ENCODE results near the gene ARHGAP32. TPM values are rescaled to one million over a fixed set of nuclear protein-coding genes. Genes with fewer than 3 reads are reported as not detected.

ARHGAP32 gene
- polyA plus RNA-seq, 1 donor from 2014 or later = 12.0 TPM

DNA sequence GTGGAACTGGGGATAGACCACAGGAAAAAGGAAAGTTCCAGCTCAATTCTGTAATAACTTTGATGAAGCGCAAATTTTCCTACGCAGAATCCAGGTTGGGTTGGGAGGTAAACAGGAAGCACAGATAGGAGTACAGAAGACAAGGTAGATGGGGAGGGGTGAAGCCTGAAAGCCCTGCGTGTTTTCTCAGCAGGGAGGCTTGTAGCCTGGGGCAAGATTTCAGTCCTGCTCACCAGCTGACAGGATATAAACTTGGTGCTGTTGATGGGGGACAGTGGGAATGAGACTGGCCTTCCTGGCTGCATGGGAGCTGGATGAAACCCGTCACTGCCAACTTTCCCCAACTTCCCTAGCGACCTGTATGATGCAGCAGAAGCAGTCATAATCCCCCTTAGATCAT is 114.9 kb downstream of the ARHGAP32 start:
- Histone ChIP-seq H3K9me3 (ENCODE audit: low read length) (no peaks in the 10 kb centered on the region), H3K36me3 (ENCODE audit: insufficient read depth, low read length) (no peaks in the 10 kb centered on the region), H3F3A (ENCODE audit: insufficient read depth, low read length, poor library complexity, severe bottlenecking) (no peaks in the 10 kb centered on the region), H3K9me2 (ENCODE audit: insufficient read depth, low read length) (no peaks in the 10 kb centered on the region), H2AFZ (ENCODE audit: low read depth, low read length) (no peak overlapping the region), H3K9ac (ENCODE audit: low read length) (no peak overlapping the region), H3K4me2 (ENCODE audit: low read length) (no peak overlapping the region), H3K27ac (ENCODE audit: low read length) (no peak overlapping the region), H3K79me2 (replicated peaks; ENCODE audit: insufficient read depth, low read length) (peaks cover 7% of the 10 kb centered on the region), H3K4me3 (ENCODE audit: low read length) (no peak overlapping the region), H3K27me3 (ENCODE audit: insufficient read depth, low read depth, low read length) (no peaks in the 10 kb centered on the region), H4K20me1 (ENCODE audit: insufficient read depth) (no peaks in the 10 kb centered on the region)
- TF ChIP-seq POLR2AphosphoS5 (IDR thresholded peaks at IDR 0.05) (no peak), TAF1 (IDR thresholded peaks at IDR 0.05; ENCODE audit: low read depth) (no peak), SMC3 (conservative IDR thresholded peaks at IDR 0.05; ENCODE audit: poor library complexity) (no peak), MXI1 (conservative IDR thresholded peaks at IDR 0.05; ENCODE audit: poor library complexity, severe bottlenecking) (no peak), EP300 (conservative IDR thresholded peaks at IDR 0.05; ENCODE audit: poor library complexity, severe bottlenecking) (no peak), EZH2 (IDR thresholded peaks at IDR 0.05; ENCODE audit: borderline replicate concordance, insufficient read depth, low read length, poor library complexity, severe bottlenecking) (no peak)
- TF ChIP-seq, protein P1, sequence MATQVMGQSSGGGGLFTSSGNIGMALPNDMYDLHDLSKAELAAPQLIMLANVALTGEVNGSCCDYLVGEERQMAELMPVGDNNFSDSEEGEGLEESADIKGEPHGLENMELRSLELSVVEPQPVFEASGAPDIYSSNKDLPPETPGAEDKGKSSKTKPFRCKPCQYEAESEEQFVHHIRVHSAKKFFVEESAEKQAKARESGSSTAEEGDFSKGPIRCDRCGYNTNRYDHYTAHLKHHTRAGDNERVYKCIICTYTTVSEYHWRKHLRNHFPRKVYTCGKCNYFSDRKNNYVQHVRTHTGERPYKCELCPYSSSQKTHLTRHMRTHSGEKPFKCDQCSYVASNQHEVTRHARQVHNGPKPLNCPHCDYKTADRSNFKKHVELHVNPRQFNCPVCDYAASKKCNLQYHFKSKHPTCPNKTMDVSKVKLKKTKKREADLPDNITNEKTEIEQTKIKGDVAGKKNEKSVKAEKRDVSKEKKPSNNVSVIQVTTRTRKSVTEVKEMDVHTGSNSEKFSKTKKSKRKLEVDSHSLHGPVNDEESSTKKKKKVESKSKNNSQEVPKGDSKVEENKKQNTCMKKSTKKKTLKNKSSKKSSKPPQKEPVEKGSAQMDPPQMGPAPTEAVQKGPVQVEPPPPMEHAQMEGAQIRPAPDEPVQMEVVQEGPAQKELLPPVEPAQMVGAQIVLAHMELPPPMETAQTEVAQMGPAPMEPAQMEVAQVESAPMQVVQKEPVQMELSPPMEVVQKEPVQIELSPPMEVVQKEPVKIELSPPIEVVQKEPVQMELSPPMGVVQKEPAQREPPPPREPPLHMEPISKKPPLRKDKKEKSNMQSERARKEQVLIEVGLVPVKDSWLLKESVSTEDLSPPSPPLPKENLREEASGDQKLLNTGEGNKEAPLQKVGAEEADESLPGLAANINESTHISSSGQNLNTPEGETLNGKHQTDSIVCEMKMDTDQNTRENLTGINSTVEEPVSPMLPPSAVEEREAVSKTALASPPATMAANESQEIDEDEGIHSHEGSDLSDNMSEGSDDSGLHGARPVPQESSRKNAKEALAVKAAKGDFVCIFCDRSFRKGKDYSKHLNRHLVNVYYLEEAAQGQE (IDR thresholded peaks at IDR 0.05; ENCODE audit: borderline replicate concordance) = no peak
- TF ChIP-seq, protein P2, sequence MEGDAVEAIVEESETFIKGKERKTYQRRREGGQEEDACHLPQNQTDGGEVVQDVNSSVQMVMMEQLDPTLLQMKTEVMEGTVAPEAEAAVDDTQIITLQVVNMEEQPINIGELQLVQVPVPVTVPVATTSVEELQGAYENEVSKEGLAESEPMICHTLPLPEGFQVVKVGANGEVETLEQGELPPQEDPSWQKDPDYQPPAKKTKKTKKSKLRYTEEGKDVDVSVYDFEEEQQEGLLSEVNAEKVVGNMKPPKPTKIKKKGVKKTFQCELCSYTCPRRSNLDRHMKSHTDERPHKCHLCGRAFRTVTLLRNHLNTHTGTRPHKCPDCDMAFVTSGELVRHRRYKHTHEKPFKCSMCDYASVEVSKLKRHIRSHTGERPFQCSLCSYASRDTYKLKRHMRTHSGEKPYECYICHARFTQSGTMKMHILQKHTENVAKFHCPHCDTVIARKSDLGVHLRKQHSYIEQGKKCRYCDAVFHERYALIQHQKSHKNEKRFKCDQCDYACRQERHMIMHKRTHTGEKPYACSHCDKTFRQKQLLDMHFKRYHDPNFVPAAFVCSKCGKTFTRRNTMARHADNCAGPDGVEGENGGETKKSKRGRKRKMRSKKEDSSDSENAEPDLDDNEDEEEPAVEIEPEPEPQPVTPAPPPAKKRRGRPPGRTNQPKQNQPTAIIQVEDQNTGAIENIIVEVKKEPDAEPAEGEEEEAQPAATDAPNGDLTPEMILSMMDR (IDR thresholded peaks at IDR 0.05; ENCODE audit: poor library complexity, severe bottlenecking) = no peak

DNA sequence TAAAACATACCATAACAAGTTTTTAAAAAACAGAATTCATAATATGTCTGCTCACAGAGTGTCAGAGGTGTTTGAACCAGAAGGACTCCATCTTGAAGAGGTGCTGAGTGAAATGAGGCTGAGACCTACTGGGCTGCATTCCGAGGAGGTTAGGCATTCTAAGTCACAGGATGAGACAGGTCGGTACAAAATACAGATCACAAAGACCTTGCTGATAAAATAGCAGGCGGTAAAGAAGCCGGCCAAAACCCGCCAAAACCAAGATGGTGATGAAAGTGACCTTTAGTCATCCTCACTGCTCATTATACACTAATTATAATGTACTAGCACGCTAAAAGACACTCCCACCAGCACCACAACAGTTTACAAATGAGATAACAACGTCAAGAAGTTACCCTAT is 116.4 kb downstream of the ARHGAP32 start:
- H3K27me3 ChIP-seq (ENCODE audit: insufficient read depth, low read depth, low read length) = no peaks in the 10 kb centered on the region
- no peak for TF ChIP-seq POLR2AphosphoS5 (IDR thresholded peaks at IDR 0.05)
- TF ChIP-seq, protein P1 (IDR thresholded peaks at IDR 0.05; ENCODE audit: borderline replicate concordance) = no peak
- TF ChIP-seq MXI1 (conservative IDR thresholded peaks at IDR 0.05; ENCODE audit: poor library complexity, severe bottlenecking) = no peak
- TF ChIP-seq EZH2 (IDR thresholded peaks at IDR 0.05; ENCODE audit: borderline replicate concordance, insufficient read depth, low read length, poor library complexity, severe bottlenecking) = no peak
- no peak for TF ChIP-seq EP300 (conservative IDR thresholded peaks at IDR 0.05; ENCODE audit: poor library complexity, severe bottlenecking)
- TF ChIP-seq SMC3 (conservative IDR thresholded peaks at IDR 0.05; ENCODE audit: poor library complexity) = no peak
- TF ChIP-seq TAF1 (IDR thresholded peaks at IDR 0.05; ENCODE audit: low read depth) = no peak
- TF ChIP-seq, protein P2 (IDR thresholded peaks at IDR 0.05; ENCODE audit: poor library complexity, severe bottlenecking) = no peak
- no peak for TF ChIP-seq RAD21 (conservative IDR thresholded peaks at IDR 0.05)
- no peaks in the 10 kb centered on the region for H3K9me2 ChIP-seq (ENCODE audit: insufficient read depth, low read length)
- H3K9me3 ChIP-seq (ENCODE audit: low read length) = no peaks in the 10 kb centered on the region
- H3K9ac ChIP-seq (ENCODE audit: low read length) = no peak overlapping the region
- no peak overlapping the region for H3K27ac ChIP-seq (ENCODE audit: low read length)
- no peaks in the 10 kb centered on the region for H3F3A ChIP-seq (ENCODE audit: insufficient read depth, low read length, poor library complexity, severe bottlenecking)
- no peak overlapping the region for H2AFZ ChIP-seq (ENCODE audit: low read depth, low read length)
- H3K79me2 ChIP-seq (replicated peaks; ENCODE audit: insufficient read depth, low read length) = peaks cover 4% of the 10 kb centered on the region
- H3K4me2 ChIP-seq (ENCODE audit: low read length) = no peak overlapping the region
- no peaks in the 10 kb centered on the region for H4K20me1 ChIP-seq (ENCODE audit: insufficient read depth)
- no peak overlapping the region for H3K4me3 ChIP-seq (ENCODE audit: low read length)
- no peaks in the 10 kb centered on the region for H3K36me3 ChIP-seq (ENCODE audit: insufficient read depth, low read length)
